ENCODE measurements around the gene CDC42BPB. TPM values are rescaled to one million over a fixed set of nuclear protein-coding genes. Genes with fewer than 3 reads are reported as not detected.
A peak's percentile ranks its signal among the peaks of the same experiment; 100 is the strongest.

The CDC42BPB gene
- total and polyA plus RNA-seq, 5 donors from 2014 or later, result 0.08 to 19.2 (median 0.41) TPM

DNA sequence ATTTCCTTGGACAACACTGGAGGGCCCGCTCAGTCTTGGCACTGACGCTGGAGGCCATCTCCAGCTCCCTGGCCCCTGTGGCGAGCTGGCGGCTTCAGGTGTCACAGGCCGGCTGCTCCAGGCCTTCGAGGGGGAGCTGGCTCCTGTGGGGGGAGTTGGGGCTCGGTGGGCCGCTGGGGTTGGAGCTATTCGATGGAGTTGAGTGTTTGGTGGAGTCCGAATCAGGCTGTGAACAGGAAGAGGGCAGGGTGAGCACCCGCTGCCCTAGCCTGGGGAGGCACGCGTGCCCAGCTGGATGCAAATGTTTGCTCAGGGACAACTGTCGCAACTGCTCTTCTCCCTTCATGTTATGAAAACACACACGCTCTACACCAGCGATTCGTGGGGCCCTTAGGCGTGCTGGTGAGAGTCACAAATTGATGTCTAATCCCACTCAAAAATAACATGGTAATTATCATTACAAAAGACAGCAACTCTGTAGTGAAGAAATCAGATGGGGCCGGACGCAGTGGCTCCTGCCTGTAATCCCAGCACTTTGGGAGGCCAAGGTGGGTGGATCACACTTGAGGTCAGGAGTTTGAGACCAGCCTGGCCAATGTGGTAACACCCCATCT is 123.6 kb downstream of the CDC42BPB start:
- no peak for DNase-seq
- H3K36me3 Mint-ChIP-seq, result no peaks in the 10 kb centered on the region
- H3K27me3 ChIP-seq (ENCODE audit: control insufficient read depth, insufficient read depth, low read length), result no peaks in the 10 kb centered on the region
- H3K9me3 ChIP-seq (ENCODE audit: control insufficient read depth in 2 of 2, low read length in 2 of 2), result no peaks in the 10 kb centered on the region
- H3K36me3 ChIP-seq (ENCODE audit: control insufficient read depth, insufficient read depth, low read length), result no peaks in the 10 kb centered on the region
- ATAC-seq (ENCODE audit: low read depth in 2 of 2), result no peak
- peaks cover 19% of the 10 kb centered on the region for H3K4me1 ChIP-seq (ENCODE audit: control insufficient read depth, insufficient read depth, low read length, poor library complexity, severe bottlenecking)
- H3K27ac Mint-ChIP-seq, result no peak overlapping the region
- no peak overlapping the region for H3K27ac ChIP-seq (ENCODE audit: insufficient read depth, low read length, poor library complexity, severe bottlenecking)
- H3K27me3 Mint-ChIP-seq, result peaks cover 4% of the 10 kb centered on the region
- H3K4me3 Mint-ChIP-seq, result no peak overlapping the region
- H3K9me3 Mint-ChIP-seq, result no peaks in the 10 kb centered on the region
- no peak overlapping the region for H3K4me3 ChIP-seq (ENCODE audit: low read depth, low read length)
- H3K4me1 Mint-ChIP-seq, result peaks cover 0 to 2% (median 0%) of the 10 kb centered on the region in 4 donors

DNA sequence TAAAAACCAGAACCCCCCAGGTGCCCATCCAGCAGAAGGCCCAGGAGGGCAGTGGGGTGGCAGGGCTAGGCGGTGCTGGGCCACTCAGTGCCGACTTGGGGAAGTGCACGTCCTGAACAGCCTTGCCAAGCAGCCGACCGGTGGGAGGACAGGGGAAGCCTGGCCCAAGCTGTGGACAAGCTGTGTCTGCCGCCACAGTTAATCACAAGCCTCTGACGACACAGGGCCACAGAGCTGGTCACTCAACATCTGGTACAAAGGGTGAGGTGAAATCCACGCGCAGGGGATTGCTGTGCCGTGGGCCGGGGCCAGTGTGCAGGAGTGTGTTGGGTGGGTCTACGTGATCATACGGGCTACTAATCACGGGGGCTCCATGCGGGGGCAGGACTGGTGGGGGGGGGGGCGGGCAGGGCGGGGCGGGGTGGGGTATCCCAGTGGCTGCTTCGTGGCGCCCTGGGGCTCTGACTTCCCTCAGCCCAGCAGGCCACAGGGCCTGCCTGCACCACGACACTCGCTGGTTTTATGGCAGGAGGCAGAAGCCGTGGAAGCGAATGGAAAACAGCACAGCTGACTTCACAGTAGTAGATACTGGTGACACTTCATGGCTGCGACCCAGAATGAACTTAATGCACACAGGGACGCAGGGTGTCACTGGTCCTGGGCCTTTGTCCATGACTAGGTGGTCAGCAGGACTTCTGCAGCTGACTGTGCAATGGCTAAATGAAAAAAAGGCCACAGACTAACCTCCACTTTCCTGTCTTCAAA is 124.7 kb downstream of the CDC42BPB start:
- Histone ChIP-seq H3K9me3 (ENCODE audit: control insufficient read depth in 2 of 2, low read length in 2 of 2) (no peaks in the 10 kb centered on the region), H3K4me3 (ENCODE audit: low read depth, low read length) (no peak overlapping the region), H3K36me3 (ENCODE audit: control insufficient read depth, insufficient read depth, low read length) (no peaks in the 10 kb centered on the region), H3K27me3 (ENCODE audit: control insufficient read depth, insufficient read depth, low read length) (no peaks in the 10 kb centered on the region), H3K4me1 (ENCODE audit: control insufficient read depth, insufficient read depth, low read length, poor library complexity, severe bottlenecking) (peaks cover 29% of the 10 kb centered on the region), H3K27ac (ENCODE audit: insufficient read depth, low read length, poor library complexity, severe bottlenecking) (no peak overlapping the region)
- Mint-ChIP-seq H3K27ac (peak overlapping the region in 1 of 3 donors; percentile 63), H3K4me1 (peaks cover 0 to 6% (median 0%) of the 10 kb centered on the region in 4 donors), H3K9me3 (peaks cover 0 to 1% (median 0%) of the 10 kb centered on the region in 7 donors), H3K4me3 (peak overlapping the region in 1 of 4 donors; percentile 9), H3K27me3 (peaks cover 13% of the 10 kb centered on the region), H3K36me3 (no peaks in the 10 kb centered on the region)
- ATAC-seq (ENCODE audit: low read depth in 2 of 2) (no peak), DNase-seq (no peak)

DNA sequence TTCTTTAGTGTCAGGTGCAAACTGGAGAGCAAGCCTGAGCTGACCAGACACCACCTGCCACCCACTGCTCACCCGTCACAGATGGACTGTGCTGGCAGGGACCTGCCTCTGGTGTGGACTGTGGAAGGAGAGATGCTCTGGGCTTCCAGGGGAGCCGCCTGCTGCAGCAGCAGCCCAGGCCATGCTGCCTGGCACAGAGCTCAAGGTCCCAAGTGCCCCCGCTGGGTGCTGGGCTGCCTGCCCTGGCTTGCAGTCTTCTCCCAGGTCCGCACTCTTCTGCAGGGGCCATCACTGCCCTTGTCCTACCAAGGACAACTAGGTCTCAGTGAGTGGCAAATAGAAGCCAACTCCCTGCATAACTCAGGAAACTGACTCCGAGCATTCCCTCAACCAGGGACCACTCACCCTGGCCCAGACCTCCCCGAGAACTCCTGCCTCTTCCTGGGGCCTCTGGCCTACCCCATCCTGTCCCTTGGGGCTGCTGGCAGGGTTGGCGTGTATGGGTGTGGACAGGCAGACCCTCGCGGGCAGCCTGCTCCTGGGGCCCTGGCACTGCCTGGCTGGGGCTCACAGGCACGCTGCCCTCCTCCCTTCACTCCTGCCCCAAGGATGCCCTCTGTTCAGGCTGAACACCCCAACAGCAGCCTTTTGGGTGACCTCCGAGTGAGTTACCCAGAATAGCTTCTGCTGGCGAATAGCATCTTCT is 125.6 kb downstream of the CDC42BPB start:
- no peaks in the 10 kb centered on the region for H3K27me3 ChIP-seq (ENCODE audit: control insufficient read depth, insufficient read depth, low read length)
- Mint-ChIP-seq H3K27me3 (peaks cover 20% of the 10 kb centered on the region), H3K36me3 (no peaks in the 10 kb centered on the region), H3K4me3 (peak overlapping the region in 3 of 4 donors; percentile 21 to 58 (median 48)), H3K27ac (no peak overlapping the region), H3K9me3 (peaks cover 0 to 1% (median 0%) of the 10 kb centered on the region in 7 donors), H3K4me1 (peaks cover 0 to 6% (median 0%) of the 10 kb centered on the region in 4 donors)
- ATAC-seq (ENCODE audit: low read depth in 2 of 2), result no peak
- H3K27ac ChIP-seq (ENCODE audit: insufficient read depth, low read length, poor library complexity, severe bottlenecking), result no peak overlapping the region
- H3K4me1 ChIP-seq (ENCODE audit: control insufficient read depth, insufficient read depth, low read length, poor library complexity, severe bottlenecking), result peaks cover 29% of the 10 kb centered on the region
- H3K36me3 ChIP-seq (ENCODE audit: control insufficient read depth, insufficient read depth, low read length), result no peaks in the 10 kb centered on the region
- no peak overlapping the region for H3K4me3 ChIP-seq (ENCODE audit: low read depth, low read length)
- no peaks in the 10 kb centered on the region for H3K9me3 ChIP-seq (ENCODE audit: control insufficient read depth in 2 of 2, low read length in 2 of 2)
- DNase-seq, result no peak

DNA sequence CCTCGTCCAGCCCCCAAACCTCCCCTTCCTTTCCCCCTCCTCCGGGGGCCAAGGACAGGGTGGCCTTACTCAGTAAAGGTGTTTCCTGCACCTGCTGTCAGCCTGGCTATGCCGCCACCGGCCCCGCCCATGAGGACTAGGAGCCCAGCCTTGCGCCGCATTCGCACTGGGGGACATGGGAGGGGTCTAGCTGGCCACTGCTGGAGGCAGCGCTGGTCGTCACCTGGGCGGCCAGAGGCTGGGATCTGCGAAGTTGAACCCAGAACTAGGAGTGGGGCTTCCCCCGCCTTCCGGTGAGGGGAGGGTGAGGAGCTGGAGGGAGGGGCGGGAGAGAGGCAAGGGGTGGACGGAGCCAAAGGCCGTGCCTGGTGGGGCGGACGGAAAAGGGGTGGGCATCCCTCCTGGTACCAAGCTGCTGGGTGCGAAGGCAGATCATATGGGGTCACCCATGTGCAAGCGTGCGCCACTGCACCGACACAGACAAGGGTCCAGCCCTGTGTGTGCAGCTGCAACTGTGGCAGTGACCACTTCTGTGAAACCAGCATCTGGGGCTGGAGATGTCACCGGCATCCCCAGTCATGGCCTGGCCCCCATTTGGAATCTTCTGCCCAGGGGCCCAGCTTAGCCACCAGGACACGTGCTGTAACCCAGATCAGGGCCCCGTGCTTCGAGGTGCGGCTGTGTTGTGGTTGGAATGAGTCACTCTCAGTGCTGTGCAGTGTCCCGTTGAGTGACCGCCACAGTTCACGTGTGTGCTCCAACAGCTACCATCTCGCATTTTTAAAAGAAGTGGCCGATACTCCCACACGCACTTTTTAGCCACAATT is 126.4 kb downstream of the CDC42BPB start:
- ATAC-seq (ENCODE audit: low read depth in 2 of 2), result no peak
- no peaks in the 10 kb centered on the region for H3K27me3 ChIP-seq (ENCODE audit: control insufficient read depth, insufficient read depth, low read length)

DNA sequence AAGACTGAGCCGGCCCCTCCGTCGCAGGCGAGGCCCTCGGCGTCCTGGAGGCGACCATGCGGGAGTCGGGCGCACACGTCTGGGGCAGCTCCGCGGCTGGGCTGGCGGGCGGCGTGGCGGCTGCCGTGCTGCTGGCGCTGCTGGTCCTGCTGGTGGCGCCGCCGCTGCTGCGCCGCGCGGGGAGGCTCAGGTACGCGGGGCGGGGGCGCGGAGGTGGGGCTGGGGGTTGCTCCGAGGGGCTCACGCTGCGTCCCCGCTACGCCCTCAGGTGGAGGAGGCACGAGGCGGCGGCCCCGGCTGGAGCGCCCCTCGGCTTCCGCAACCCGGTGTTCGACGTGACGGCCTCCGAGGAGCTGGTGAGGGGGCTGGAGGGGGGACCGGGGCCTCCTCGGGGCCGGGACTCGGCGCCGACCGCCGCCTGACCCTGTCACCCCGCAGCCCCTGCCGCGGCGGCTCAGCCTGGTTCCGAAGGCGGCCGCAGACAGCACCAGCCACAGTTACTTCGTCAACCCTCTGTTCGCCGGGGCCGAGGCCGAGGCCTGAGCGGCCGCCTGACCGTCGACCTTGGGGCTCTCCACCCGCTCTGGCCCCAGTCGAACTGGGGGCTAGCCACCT is 127.1 kb downstream of the CDC42BPB start:
- peaks cover 0 to 11% (median 2%) of the 10 kb centered on the region in 4 donors for H3K4me1 Mint-ChIP-seq
- peaks cover 29% of the 10 kb centered on the region for H3K4me1 ChIP-seq (ENCODE audit: control insufficient read depth, insufficient read depth, low read length, poor library complexity, severe bottlenecking)
- H3K9me3 ChIP-seq (ENCODE audit: control insufficient read depth in 2 of 2, low read length in 2 of 2), result no peaks in the 10 kb centered on the region
- no peaks in the 10 kb centered on the region for H3K36me3 ChIP-seq (ENCODE audit: control insufficient read depth, insufficient read depth, low read length)
- H3K9me3 Mint-ChIP-seq, result peaks cover 0 to 1% (median 0%) of the 10 kb centered on the region in 7 donors
- no peak for DNase-seq
- H3K27me3 ChIP-seq (ENCODE audit: control insufficient read depth, insufficient read depth, low read length), result no peaks in the 10 kb centered on the region
- no peak for ATAC-seq (ENCODE audit: low read depth in 2 of 2)
- no peak overlapping the region for H3K4me3 ChIP-seq (ENCODE audit: low read depth, low read length)
- H3K36me3 Mint-ChIP-seq, result no peaks in the 10 kb centered on the region
- H3K4me3 Mint-ChIP-seq, result no peak overlapping the region
- H3K27me3 Mint-ChIP-seq, result peaks cover 35% of the 10 kb centered on the region
- no peak overlapping the region for H3K27ac Mint-ChIP-seq
- no peak overlapping the region for H3K27ac ChIP-seq (ENCODE audit: insufficient read depth, low read length, poor library complexity, severe bottlenecking)

More for the DNA sequence above, 126.4 kb downstream of the CDC42BPB start:
- Histone ChIP-seq H3K27ac (ENCODE audit: insufficient read depth, low read length, poor library complexity, severe bottlenecking) (no peak overlapping the region), H3K4me1 (ENCODE audit: control insufficient read depth, insufficient read depth, low read length, poor library complexity, severe bottlenecking) (peaks cover 29% of the 10 kb centered on the region), H3K4me3 (ENCODE audit: low read depth, low read length) (no peak overlapping the region), H3K9me3 (ENCODE audit: control insufficient read depth in 2 of 2, low read length in 2 of 2) (no peaks in the 10 kb centered on the region), H3K36me3 (ENCODE audit: control insufficient read depth, insufficient read depth, low read length) (no peaks in the 10 kb centered on the region)
- H3K27ac Mint-ChIP-seq, result no peak overlapping the region
- no peaks in the 10 kb centered on the region for H3K36me3 Mint-ChIP-seq
- H3K9me3 Mint-ChIP-seq, result peaks cover 0 to 1% (median 0%) of the 10 kb centered on the region in 7 donors
- peaks cover 28% of the 10 kb centered on the region for H3K27me3 Mint-ChIP-seq
- H3K4me1 Mint-ChIP-seq, result peaks cover 0 to 9% (median 1%) of the 10 kb centered on the region in 4 donors
- H3K4me3 Mint-ChIP-seq, result peak overlapping the region in 2 of 4 donors; percentile 48 to 58
- DNase-seq, result no peak

DNA sequence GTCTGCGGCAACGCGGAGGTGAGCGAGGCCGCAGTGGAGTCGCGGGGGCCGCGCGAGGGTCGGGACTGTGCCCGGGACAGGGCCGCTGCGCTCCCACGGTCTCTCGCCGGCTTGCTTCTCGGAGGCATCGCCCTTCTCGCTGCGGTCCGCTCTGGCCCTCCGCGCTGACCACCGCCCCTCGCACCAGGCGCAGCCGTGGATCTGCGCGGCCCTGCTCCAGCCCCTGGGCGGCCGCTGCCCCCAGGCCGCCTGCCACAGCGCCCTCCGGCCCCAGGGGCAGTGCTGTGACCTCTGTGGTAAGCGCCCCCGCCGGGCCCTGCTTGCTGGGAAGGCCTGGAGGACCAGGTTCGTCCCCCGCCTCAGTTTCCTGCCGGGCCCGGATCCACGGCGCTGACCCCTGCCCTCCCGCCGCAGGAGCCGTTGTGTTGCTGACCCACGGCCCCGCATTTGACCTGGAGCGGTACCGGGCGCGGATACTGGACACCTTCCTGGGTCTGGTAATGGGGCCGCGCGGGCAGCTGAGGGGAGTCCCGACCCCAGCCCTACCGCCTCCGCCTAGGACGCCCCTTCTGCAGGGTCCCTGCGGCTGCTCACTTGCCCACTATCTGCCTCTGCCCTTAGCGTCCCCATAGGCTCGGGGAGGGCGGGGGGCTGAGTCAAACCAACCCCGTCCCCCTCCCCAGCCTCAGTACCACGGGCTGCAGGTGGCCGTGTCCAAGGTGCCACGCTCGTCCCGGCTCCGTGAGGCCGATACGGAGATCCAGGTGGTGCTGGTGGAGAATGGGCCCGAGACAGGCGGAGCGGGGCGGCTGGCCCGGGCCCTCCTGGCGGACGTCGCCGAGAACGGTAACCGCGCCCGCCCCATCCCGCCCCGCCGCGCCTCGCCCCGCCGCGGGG is 127.9 kb downstream of the CDC42BPB start:
- Histone ChIP-seq H3K4me3 (ENCODE audit: low read depth, low read length) (no peak overlapping the region), H3K27me3 (ENCODE audit: control insufficient read depth, insufficient read depth, low read length) (peaks cover 2% of the 10 kb centered on the region), H3K9me3 (ENCODE audit: control insufficient read depth in 2 of 2, low read length in 2 of 2) (no peaks in the 10 kb centered on the region), H3K27ac (ENCODE audit: insufficient read depth, low read length, poor library complexity, severe bottlenecking) (no peak overlapping the region), H3K36me3 (ENCODE audit: control insufficient read depth, insufficient read depth, low read length) (no peaks in the 10 kb centered on the region), H3K4me1 (ENCODE audit: control insufficient read depth, insufficient read depth, low read length, poor library complexity, severe bottlenecking) (peaks cover 32% of the 10 kb centered on the region)
- no peak overlapping the region for H3K27ac Mint-ChIP-seq
- H3K9me3 Mint-ChIP-seq, result peaks cover 0 to 1% (median 0%) of the 10 kb centered on the region in 7 donors
- peaks cover 0 to 12% (median 2%) of the 10 kb centered on the region in 4 donors for H3K4me1 Mint-ChIP-seq
- H3K27me3 Mint-ChIP-seq, result peaks cover 41% of the 10 kb centered on the region
- peak overlapping the region in 1 of 4 donors; percentile 52 for H3K4me3 Mint-ChIP-seq
- DNase-seq (no peak), ATAC-seq (ENCODE audit: low read depth in 2 of 2) (no peak)
- no peaks in the 10 kb centered on the region for H3K36me3 Mint-ChIP-seq

Data from CD4-positive, CD25-positive, alpha-beta regulatory T cell (primary cell).